ENCODE results near the gene JAZF1. TPM values are rescaled to one million over a fixed set of nuclear protein-coding genes. Genes with fewer than 3 reads are reported as not detected.

JAZF1 gene
- total and polyA plus RNA-seq, 10 of the 15 experiments (the other 5 are each of a cell fraction or from before 2014, with no cell fraction given), result 0.04 to 0.82 (median 0.15) TPM; not detected in 3

DNA sequence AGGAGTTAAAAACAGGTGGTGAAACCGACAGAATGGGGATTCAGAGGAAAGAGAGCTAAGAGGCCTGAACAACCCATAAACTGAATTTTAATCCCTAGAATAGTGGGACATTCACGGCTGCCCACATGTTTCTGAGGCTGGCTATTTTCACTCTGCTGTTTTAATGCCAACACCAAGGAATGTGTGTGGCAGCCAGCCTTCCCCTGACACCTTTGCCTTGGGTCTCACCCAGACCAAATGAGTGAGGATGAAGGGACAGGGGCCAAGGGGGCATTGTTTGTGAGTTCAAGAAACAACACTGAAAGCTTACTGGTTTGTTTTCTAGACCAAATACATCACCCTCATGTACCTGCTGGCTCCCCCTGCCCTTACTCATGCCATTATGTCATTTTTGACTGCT, 164.3 kb downstream of the JAZF1 start:
- Histone ChIP-seq H3K9ac (ENCODE audit: control insufficient read depth, insufficient read depth, low read length) (no peak overlapping the region), H4K20me1 (ENCODE audit: control insufficient read depth, insufficient read depth) (no peaks in the 10 kb centered on the region; the same call in 1 of the 2 replicates), H3K36me3 (ENCODE audit: control insufficient read depth in 2 of 2, insufficient read depth in 2 of 2, low read length in 1 of 2) (no peaks in the 10 kb centered on the region), H3K9me3 (replicated peaks; ENCODE audit: control insufficient read depth, insufficient read depth, low read length) (no peaks in the 10 kb centered on the region; the same call in 2 of the 3 replicates), H3K27me3 (replicated peaks in 1 of 2; ENCODE audit: control insufficient read depth in 2 of 2, insufficient read depth in 2 of 2, low read length in 1 of 2) (no peaks in the 10 kb centered on the region; a peak in 2 of 4 replicates), H3K4me2 (ENCODE audit: control insufficient read depth, insufficient read depth) (no peak overlapping the region), H3K79me2 (ENCODE audit: control insufficient read depth, insufficient read depth, low read length) (no peaks in the 10 kb centered on the region), H2AFZ (ENCODE audit: control insufficient read depth, low read depth, low read length) (no peak overlapping the region), H3K4me3 (no peak overlapping the region), H3K27ac (ENCODE audit: control insufficient read depth, insufficient read depth) (no peak overlapping the region), H3K4me1 (ENCODE audit: control insufficient read depth, insufficient read depth, low read length) (no peaks in the 10 kb centered on the region)
- no TSS peak for BruUV-seq (replicated peaks)
- DNase-seq (ENCODE audit: low read depth, low spot score) (no peak), ATAC-seq (no peak), FAIRE-seq (no peak)
- no peak for TF ChIP-seq HDGF (IDR thresholded peaks at IDR 0.05)
- TF ChIP-seq, protein P1, sequence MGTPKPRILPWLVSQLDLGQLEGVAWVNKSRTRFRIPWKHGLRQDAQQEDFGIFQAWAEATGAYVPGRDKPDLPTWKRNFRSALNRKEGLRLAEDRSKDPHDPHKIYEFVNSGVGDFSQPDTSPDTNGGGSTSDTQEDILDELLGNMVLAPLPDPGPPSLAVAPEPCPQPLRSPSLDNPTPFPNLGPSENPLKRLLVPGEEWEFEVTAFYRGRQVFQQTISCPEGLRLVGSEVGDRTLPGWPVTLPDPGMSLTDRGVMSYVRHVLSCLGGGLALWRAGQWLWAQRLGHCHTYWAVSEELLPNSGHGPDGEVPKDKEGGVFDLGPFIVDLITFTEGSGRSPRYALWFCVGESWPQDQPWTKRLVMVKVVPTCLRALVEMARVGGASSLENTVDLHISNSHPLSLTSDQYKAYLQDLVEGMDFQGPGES (IDR thresholded peaks at IDR 0.05), result no peak
- no peak for TF ChIP-seq ZNF622 (IDR thresholded peaks at IDR 0.05)
- TF ChIP-seq MXI1 (IDR thresholded peaks at IDR 0.05; ENCODE audit: low read depth, low read length), result no peak
- TF ChIP-seq ZNF274 (IDR thresholded peaks at IDR 0.05; ENCODE audit: insufficient read depth, insufficient read length), result no peak
- TF ChIP-seq, protein P2, sequence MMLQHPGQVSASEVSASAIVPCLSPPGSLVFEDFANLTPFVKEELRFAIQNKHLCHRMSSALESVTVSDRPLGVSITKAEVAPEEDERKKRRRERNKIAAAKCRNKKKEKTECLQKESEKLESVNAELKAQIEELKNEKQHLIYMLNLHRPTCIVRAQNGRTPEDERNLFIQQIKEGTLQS (IDR thresholded peaks at IDR 0.05; ENCODE audit: borderline replicate concordance, extremely low read depth, low read depth, low read length), result no peak
- TF ChIP-seq GATAD2B (conservative IDR thresholded peaks at IDR 0.05; ENCODE audit: low read depth), result no peak
- TF ChIP-seq PAX8 (IDR thresholded peaks at IDR 0.05), result no peak
- TF ChIP-seq, protein P3, sequence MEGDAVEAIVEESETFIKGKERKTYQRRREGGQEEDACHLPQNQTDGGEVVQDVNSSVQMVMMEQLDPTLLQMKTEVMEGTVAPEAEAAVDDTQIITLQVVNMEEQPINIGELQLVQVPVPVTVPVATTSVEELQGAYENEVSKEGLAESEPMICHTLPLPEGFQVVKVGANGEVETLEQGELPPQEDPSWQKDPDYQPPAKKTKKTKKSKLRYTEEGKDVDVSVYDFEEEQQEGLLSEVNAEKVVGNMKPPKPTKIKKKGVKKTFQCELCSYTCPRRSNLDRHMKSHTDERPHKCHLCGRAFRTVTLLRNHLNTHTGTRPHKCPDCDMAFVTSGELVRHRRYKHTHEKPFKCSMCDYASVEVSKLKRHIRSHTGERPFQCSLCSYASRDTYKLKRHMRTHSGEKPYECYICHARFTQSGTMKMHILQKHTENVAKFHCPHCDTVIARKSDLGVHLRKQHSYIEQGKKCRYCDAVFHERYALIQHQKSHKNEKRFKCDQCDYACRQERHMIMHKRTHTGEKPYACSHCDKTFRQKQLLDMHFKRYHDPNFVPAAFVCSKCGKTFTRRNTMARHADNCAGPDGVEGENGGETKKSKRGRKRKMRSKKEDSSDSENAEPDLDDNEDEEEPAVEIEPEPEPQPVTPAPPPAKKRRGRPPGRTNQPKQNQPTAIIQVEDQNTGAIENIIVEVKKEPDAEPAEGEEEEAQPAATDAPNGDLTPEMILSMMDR (IDR thresholded peaks at IDR 0.05 in 2 of 3, conservative IDR thresholded peaks at IDR 0.05 in 1 of 3; ENCODE audit: control insufficient read depth in 2 of 3, extremely low read depth in 1 of 3, insufficient read depth in 1 of 3, low read depth in 3 of 3, low read length in 3 of 3), result no peak
- TF ChIP-seq FOXM1 (IDR thresholded peaks at IDR 0.05; ENCODE audit: low read depth, low read length), result no peak
- TF ChIP-seq, protein P4, sequence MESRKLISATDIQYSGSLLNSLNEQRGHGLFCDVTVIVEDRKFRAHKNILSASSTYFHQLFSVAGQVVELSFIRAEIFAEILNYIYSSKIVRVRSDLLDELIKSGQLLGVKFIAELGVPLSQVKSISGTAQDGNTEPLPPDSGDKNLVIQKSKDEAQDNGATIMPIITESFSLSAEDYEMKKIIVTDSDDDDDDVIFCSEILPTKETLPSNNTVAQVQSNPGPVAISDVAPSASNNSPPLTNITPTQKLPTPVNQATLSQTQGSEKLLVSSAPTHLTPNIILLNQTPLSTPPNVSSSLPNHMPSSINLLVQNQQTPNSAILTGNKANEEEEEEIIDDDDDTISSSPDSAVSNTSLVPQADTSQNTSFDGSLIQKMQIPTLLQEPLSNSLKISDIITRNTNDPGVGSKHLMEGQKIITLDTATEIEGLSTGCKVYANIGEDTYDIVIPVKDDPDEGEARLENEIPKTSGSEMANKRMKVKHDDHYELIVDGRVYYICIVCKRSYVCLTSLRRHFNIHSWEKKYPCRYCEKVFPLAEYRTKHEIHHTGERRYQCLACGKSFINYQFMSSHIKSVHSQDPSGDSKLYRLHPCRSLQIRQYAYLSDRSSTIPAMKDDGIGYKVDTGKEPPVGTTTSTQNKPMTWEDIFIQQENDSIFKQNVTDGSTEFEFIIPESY (IDR thresholded peaks at IDR 0.05), result no peak
- TF ChIP-seq SMAD5 (IDR thresholded peaks at IDR 0.05; ENCODE audit: low read depth), result no peak
- intact Hi-C loops (cut with micrococcal nuclease; ENCODE audit: unreplicated experiment), result no loop called here
- WGBS (ENCODE audit: insufficient coverage, insufficient replicate concordance, low lambda C conversion rate, missing lambda C conversion rate), result 44% methylated on average over 2 of the region's 2 CpGs
- ChIA-PET RAD21 (ENCODE audit: unreplicated experiment) (no interaction called here), SMC1A (ENCODE audit: uncharacterized antibody, unreplicated experiment) (interaction anchor here (1.3 kb wide), 1 partner anchor 21 kb away, joined by 3 read pairs; no protein-coding TSS in a partner anchor), CTCF (no interaction called here), POLR2A (no interaction called here)
- in situ Hi-C loops (cut with MboI), result loop anchor here (5.0 kb wide), 1 partner anchor 819 kb away; no protein-coding TSS in a partner anchor
